MM.1S (cell line): ENCODE data around the gene RAB7A.

Experiments used
- EZH2 ChIP-seq: fragments of 300-600 bp; sonication (generic); optimal IDR thresholded peaks from 2 replicates; pipeline ENCODE3; 2017; ENCODE audit warnings: low read depth, mild to moderate bottlenecking, antibody characterized with exemption, low read length, mixed read lengths
- TF ChIP-seq, protein P1 (sequence below): fragments of 300-600 bp; sonication (generic); IDR thresholded peaks from 2 replicates; pipeline ENCODE4 v1.5.1; 2016; ENCODE audit warnings: antibody characterized with exemption, low read length, mixed read lengths

- TF ChIP-seq, protein P1, sequence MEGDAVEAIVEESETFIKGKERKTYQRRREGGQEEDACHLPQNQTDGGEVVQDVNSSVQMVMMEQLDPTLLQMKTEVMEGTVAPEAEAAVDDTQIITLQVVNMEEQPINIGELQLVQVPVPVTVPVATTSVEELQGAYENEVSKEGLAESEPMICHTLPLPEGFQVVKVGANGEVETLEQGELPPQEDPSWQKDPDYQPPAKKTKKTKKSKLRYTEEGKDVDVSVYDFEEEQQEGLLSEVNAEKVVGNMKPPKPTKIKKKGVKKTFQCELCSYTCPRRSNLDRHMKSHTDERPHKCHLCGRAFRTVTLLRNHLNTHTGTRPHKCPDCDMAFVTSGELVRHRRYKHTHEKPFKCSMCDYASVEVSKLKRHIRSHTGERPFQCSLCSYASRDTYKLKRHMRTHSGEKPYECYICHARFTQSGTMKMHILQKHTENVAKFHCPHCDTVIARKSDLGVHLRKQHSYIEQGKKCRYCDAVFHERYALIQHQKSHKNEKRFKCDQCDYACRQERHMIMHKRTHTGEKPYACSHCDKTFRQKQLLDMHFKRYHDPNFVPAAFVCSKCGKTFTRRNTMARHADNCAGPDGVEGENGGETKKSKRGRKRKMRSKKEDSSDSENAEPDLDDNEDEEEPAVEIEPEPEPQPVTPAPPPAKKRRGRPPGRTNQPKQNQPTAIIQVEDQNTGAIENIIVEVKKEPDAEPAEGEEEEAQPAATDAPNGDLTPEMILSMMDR: no peak
- TF ChIP-seq EZH2: no peak
Measured at GRCh38 chr3:128784843-128785242, 58.9 kb downstream of the RAB7A start.
